ENCODE data around the gene MASP2. TPM values are rescaled to one million over a fixed set of nuclear protein-coding genes. Genes with fewer than 3 reads are reported as not detected.

The MASP2 gene
- total and polyA plus RNA-seq, 2 of the 8 experiments (the other 6 are each of a cell fraction or from before 2014, with no cell fraction given) = 0.54 to 1.2 TPM

GRCh38 chr1:11054666-11055065 is 7.6 kb upstream of the MASP2 start (continued):
- TF ChIP-seq CHD7 (IDR thresholded peaks at IDR 0.05; ENCODE audit: insufficient replicate concordance, low read length) (no peak), CBX8 (IDR thresholded peaks at IDR 0.05; ENCODE audit: borderline replicate concordance, low read depth, low read length) (no peak), KDM4A (IDR thresholded peaks at IDR 0.05; ENCODE audit: low read depth, low read length, severe bottlenecking) (no peak), BCL11A (IDR thresholded peaks at IDR 0.05; ENCODE audit: low read depth in 2 of 2, low read length in 2 of 2) (no peak), CREB1 (IDR thresholded peaks at IDR 0.05) (no peak), JUND (IDR thresholded peaks at IDR 0.05; ENCODE audit: low read length) (no peak), RBBP5 (IDR thresholded peaks at IDR 0.05; ENCODE audit: borderline replicate concordance, low read depth, low read length) (no peak), SUZ12 (IDR thresholded peaks at IDR 0.05; ENCODE audit: low read length) (no peak), GABPA (IDR thresholded peaks at IDR 0.05; ENCODE audit: borderline replicate concordance, insufficient read depth, low read length) (no peak), RXRA (IDR thresholded peaks at IDR 0.05; ENCODE audit: insufficient read depth, low read depth, low read length) (no peak), ASH2L (IDR thresholded peaks at IDR 0.05; ENCODE audit: low read length) (no peak), GTF2F1 (IDR thresholded peaks at IDR 0.05; ENCODE audit: borderline replicate concordance, low read depth, low read length) (no peak), TEAD4 (IDR thresholded peaks at IDR 0.05; ENCODE audit: low read depth, low read length) (no peak)
